Naive B cell (primary cell): ENCODE data around the gene PLEKHH2. TPM values are rescaled to one million over a fixed set of nuclear protein-coding genes. Genes with fewer than 3 reads are reported as not detected.
"Not testable (repeated sequence)": the region's sequence is repeated elsewhere in the genome, so short reads cannot be mapped to it uniquely, and the experiment has no call there.

Experiments used
- ATAC-seq, 2 donors: fragments of 150-1000 bp; cut with Tn5 transposase; 2 replicates each; pipeline ENCODE4 v1.10.0; 2021; ENCODE audit warnings: low read depth in 2 of 2, mild to moderate bottlenecking in 2 of 2, moderate library complexity in 2 of 2
- DNase-seq: peaks from one replicate; pipeline ENCODE4 v3.0.0; 2022
- H3K27ac Mint-ChIP-seq, 6 donors: one replicate each; pipeline ENCODE4 v1.8.0; 2020 to 2022; ENCODE audit warnings: mild to moderate bottlenecking in 6 of 6, mixed read lengths in 6 of 6, moderate library complexity in 5 of 6, inconsistent platforms in 2 of 6
- H3K27me3 Mint-ChIP-seq, 3 donors: one replicate each; pipeline ENCODE4 v1.8.0; 2021 to 2022; ENCODE audit warnings: mixed read lengths in 3 of 3, mild to moderate bottlenecking in 1 of 3
- H3K36me3 Mint-ChIP-seq, 2 donors: one replicate each; pipeline ENCODE4 v1.8.0; 2020 to 2022; ENCODE audit warnings: mixed read lengths in 2 of 2, inconsistent platforms in 1 of 2, mild to moderate bottlenecking in 1 of 2
- H3K4me1 Mint-ChIP-seq, 3 donors: one replicate each; pipeline ENCODE4 v1.8.0; 2020 to 2022; ENCODE audit warnings: mixed read lengths in 3 of 3, inconsistent platforms in 1 of 3, mild to moderate bottlenecking in 1 of 3, moderate library complexity in 1 of 3
- H3K4me3 Mint-ChIP-seq, 8 donors: one replicate each; pipeline ENCODE4 v1.8.0; 2020 to 2022; ENCODE audit warnings: mild to moderate bottlenecking in 8 of 8, mixed read lengths in 8 of 8, moderate library complexity in 8 of 8, inconsistent platforms in 2 of 8
- H3K9me3 Mint-ChIP-seq, 7 donors: one replicate each; pipeline ENCODE4 v1.8.0; 2020 to 2022; ENCODE audit warnings: mixed read lengths in 7 of 7, mild to moderate bottlenecking in 5 of 7, inconsistent platforms in 2 of 7, moderate library complexity in 1 of 7
- polyA plus RNA-seq, 6 donors: library from polyadenylated mRNA; unstranded; fragments of 300-500 nt; fragmentation: Illumina TruSeq; gene quantifications; one replicate each; pipeline ENCODE4 v1.2.3, GENCODE V29; 2021; ENCODE audit warnings: low read depth in 6 of 6

Gene PLEKHH2
- polyA plus RNA-seq: not detected

- Mint-ChIP-seq H3K36me3 (no peaks in the 10 kb centered on the region), H3K27me3 (peaks cover 47 to 64% (median 59%) of the 10 kb centered on the region in 3 donors), H3K27ac (peak within 1 kb of the TSS in 3 of 6 donors; percentile 25 to 66 (median 43)), H3K9me3 (peaks cover 3 to 18% (median 9%) of the 10 kb centered on the region in 7 donors), H3K4me3 (peak within 1 kb of the TSS; percentile 82 to 94 (median 88)), H3K4me1 (peaks cover 12 to 16% (median 13%) of the 10 kb centered on the region in 3 donors)
- peak; percentile 99 to 100 for ATAC-seq
- DNase-seq: peak; percentile 66
Measured at GRCh38 chr2:43637030-43637803, at the start of gene PLEKHH2. TSS of gene PLEKHH2 (plus strand) at chr2:43637260. CDS start at chr2:43644674, 7,414 bp downstream.

- DNase-seq: no peak
- Mint-ChIP-seq H3K27ac (peak overlapping the region in 1 of 6 donors; percentile 30), H3K27me3 (peaks cover 0 to 4% (median 0%) of the 10 kb centered on the region in 3 donors), H3K9me3 (no peaks in the 10 kb centered on the region), H3K4me1 (peaks cover 25 to 40% (median 30%) of the 10 kb centered on the region in 3 donors), H3K36me3 (peaks cover 4 to 12% of the 10 kb centered on the region in 2 donors), H3K4me3 (no peak overlapping the region)
- ATAC-seq: no peak
Measured at GRCh38 chr2:43592443-43592842, 44.6 kb upstream of the PLEKHH2 start.

GRCh38 chr2:43593254-43593653 is 43.8 kb upstream of the PLEKHH2 start:
- Mint-ChIP-seq H3K4me3 (peak overlapping the region in 6 of 8 donors; percentile 20 to 80 (median 40)), H3K9me3 (no peaks in the 10 kb centered on the region), H3K27ac (peak overlapping the region in 1 of 6 donors; percentile 63), H3K36me3 (peaks cover 0 to 8% of the 10 kb centered on the region in 2 donors), H3K27me3 (peaks cover 0 to 8% (median 0%) of the 10 kb centered on the region in 3 donors), H3K4me1 (peaks cover 25 to 40% (median 30%) of the 10 kb centered on the region in 3 donors)
- no peak for ATAC-seq
- no peak for DNase-seq

- H3K27ac Mint-ChIP-seq: peak overlapping the region; percentile 5 to 98 (median 96)
- DNase-seq: no peak
- H3K27me3 Mint-ChIP-seq: peaks cover 0 to 14% (median 4%) of the 10 kb centered on the region in 3 donors
- H3K36me3 Mint-ChIP-seq: peaks cover 0 to 8% of the 10 kb centered on the region in 2 donors
- H3K4me3 Mint-ChIP-seq: peak overlapping the region; percentile 90 to 99 (median 96)
- peaks cover 25 to 40% (median 30%) of the 10 kb centered on the region in 3 donors for H3K4me1 Mint-ChIP-seq
- no peak for ATAC-seq
- H3K9me3 Mint-ChIP-seq: no peaks in the 10 kb centered on the region
Measured at GRCh38 chr2:43594875-43595274, 42.2 kb upstream of the PLEKHH2 start.

GRCh38 chr2:43595603-43596412 is 41.3 kb upstream of the PLEKHH2 start, which contains the start of gene THADA:
TSS of gene THADA (minus strand) at chr2:43596038. CDS start at chr2:43592392, 3,646 bp downstream.
- peaks cover 0 to 14% (median 7%) of the 10 kb centered on the region in 3 donors for H3K27me3 Mint-ChIP-seq
- peaks cover 25 to 40% (median 30%) of the 10 kb centered on the region in 3 donors for H3K4me1 Mint-ChIP-seq
- ATAC-seq: peak; percentile 95 to 96
- peak within 1 kb of the TSS; percentile 95 to 99 (median 98) for H3K27ac Mint-ChIP-seq
- H3K9me3 Mint-ChIP-seq: no peaks in the 10 kb centered on the region
- peaks cover 0 to 8% of the 10 kb centered on the region in 2 donors for H3K36me3 Mint-ChIP-seq
- peak within 1 kb of the TSS; percentile 90 to 99 (median 96) for H3K4me3 Mint-ChIP-seq
- DNase-seq: peak; percentile 96

GRCh38 chr2:43600596-43600995 is 36.5 kb upstream of the PLEKHH2 start:
- H3K9me3 Mint-ChIP-seq, ATAC-seq, H3K36me3 Mint-ChIP-seq, H3K27ac Mint-ChIP-seq, DNase-seq, H3K4me3 Mint-ChIP-seq: not testable (repeated sequence)
- H3K4me1 Mint-ChIP-seq: peaks cover 9 to 16% (median 9%) of the 10 kb centered on the region in 3 donors
- H3K27me3 Mint-ChIP-seq: peaks cover 0 to 14% (median 7%) of the 10 kb centered on the region in 3 donors

- DNase-seq (no peak), ATAC-seq (no peak)
- peaks cover 5 to 12% (median 6%) of the 10 kb centered on the region in 3 donors for H3K27me3 Mint-ChIP-seq
- peak overlapping the region in 1 of 6 donors; percentile 1 for H3K27ac Mint-ChIP-seq
- H3K9me3 Mint-ChIP-seq: no peaks in the 10 kb centered on the region
- no peaks in the 10 kb centered on the region for H3K36me3 Mint-ChIP-seq
- no peaks in the 10 kb centered on the region for H3K4me1 Mint-ChIP-seq
- no peak overlapping the region for H3K4me3 Mint-ChIP-seq
Measured at GRCh38 chr2:43604674-43605073, 32.4 kb upstream of the PLEKHH2 start.

- no peak overlapping the region for H3K27ac Mint-ChIP-seq
- peaks cover 5 to 7% (median 6%) of the 10 kb centered on the region in 3 donors for H3K27me3 Mint-ChIP-seq
- H3K4me1 Mint-ChIP-seq: no peaks in the 10 kb centered on the region
- no peaks in the 10 kb centered on the region for H3K36me3 Mint-ChIP-seq
- DNase-seq (no peak), ATAC-seq (peak; percentile 40 to 55)
- no peaks in the 10 kb centered on the region for H3K9me3 Mint-ChIP-seq
- H3K4me3 Mint-ChIP-seq: no peak overlapping the region
Measured at GRCh38 chr2:43605079-43605655, 31.9 kb upstream of the PLEKHH2 start.

- Mint-ChIP-seq H3K4me1 (no peaks in the 10 kb centered on the region), H3K36me3 (no peaks in the 10 kb centered on the region), H3K9me3 (no peaks in the 10 kb centered on the region)
Measured at GRCh38 chr2:43605851-43606250, 31.2 kb upstream of the PLEKHH2 start.

GRCh38 chr2:43609290-43609918 is 27.7 kb upstream of the PLEKHH2 start:
- Mint-ChIP-seq H3K36me3 (no peaks in the 10 kb centered on the region), H3K27me3 (peaks cover 5 to 12% (median 6%) of the 10 kb centered on the region in 3 donors), H3K4me1 (peaks cover 0 to 6% (median 0%) of the 10 kb centered on the region in 3 donors), H3K27ac (no peak overlapping the region), H3K9me3 (no peaks in the 10 kb centered on the region), H3K4me3 (no peak overlapping the region)
- peak; percentile 27 for DNase-seq
- ATAC-seq: peak; percentile 54 to 71

More at GRCh38 chr2:43605851-43606250, 31.2 kb upstream of the PLEKHH2 start:
- DNase-seq: no peak
- Mint-ChIP-seq H3K27me3 (peaks cover 5 to 7% (median 6%) of the 10 kb centered on the region in 3 donors), H3K27ac (no peak overlapping the region), H3K4me3 (no peak overlapping the region)
- ATAC-seq: no peak

- DNase-seq (no peak), ATAC-seq (no peak)
- no peak overlapping the region for H3K27ac Mint-ChIP-seq
- H3K4me3 Mint-ChIP-seq: no peak overlapping the region
- peaks cover 6 to 12% (median 9%) of the 10 kb centered on the region in 3 donors for H3K27me3 Mint-ChIP-seq
- no peaks in the 10 kb centered on the region for H3K36me3 Mint-ChIP-seq
- H3K9me3 Mint-ChIP-seq: no peaks in the 10 kb centered on the region
- H3K4me1 Mint-ChIP-seq: peaks cover 0 to 6% (median 0%) of the 10 kb centered on the region in 3 donors
Measured at GRCh38 chr2:43610361-43610760, 26.7 kb upstream of the PLEKHH2 start.
